ENCODE results near the gene NAALADL2. TPM values are rescaled to one million over a fixed set of nuclear protein-coding genes. Genes with fewer than 3 reads are reported as not detected.

The NAALADL2 gene
- total RNA-seq, 1 donor from 2014 or later: 59.2 TPM

DNA sequence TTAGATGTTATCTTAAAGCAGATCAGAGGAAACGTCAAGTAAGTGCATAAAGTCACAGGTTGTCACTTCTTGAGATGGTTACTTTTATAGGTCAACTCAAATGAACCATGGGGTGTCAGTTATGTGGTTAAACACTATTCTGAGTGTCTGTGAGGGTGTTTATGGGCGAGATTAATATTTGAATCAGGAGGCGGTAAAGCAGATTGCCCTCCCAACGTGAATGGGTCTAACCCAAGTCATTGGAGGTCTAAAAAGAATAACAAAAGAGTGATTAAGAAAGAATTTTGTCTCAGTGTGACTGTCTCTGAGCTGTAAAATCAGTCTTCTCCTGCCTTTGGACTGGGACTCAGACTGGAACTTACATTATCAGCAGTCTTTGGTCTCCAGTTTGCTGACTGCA lies 977.5 kb downstream of the NAALADL2 start:
- DNase-seq (ENCODE audit: low spot score): no peak

DNA sequence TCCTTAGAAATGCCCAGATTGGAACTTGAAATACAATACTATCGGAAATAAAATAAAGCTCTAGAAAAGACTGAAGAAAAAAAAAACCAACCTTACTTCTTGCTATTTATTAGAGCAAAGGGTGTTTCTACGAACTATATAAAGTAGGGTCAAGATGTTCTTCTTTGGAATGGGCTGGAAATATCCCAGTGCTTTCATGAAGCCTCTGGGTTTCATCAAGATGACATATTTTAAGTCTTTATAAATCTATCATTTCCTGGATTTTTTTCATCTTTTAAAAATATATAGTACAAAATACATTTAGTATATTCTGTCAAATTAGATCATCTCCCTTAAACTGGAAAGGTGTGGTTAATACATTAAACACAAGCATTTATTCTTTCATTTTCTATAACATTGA lies 978.8 kb downstream of the NAALADL2 start:
- DNase-seq (ENCODE audit: low spot score): no peak

DNA sequence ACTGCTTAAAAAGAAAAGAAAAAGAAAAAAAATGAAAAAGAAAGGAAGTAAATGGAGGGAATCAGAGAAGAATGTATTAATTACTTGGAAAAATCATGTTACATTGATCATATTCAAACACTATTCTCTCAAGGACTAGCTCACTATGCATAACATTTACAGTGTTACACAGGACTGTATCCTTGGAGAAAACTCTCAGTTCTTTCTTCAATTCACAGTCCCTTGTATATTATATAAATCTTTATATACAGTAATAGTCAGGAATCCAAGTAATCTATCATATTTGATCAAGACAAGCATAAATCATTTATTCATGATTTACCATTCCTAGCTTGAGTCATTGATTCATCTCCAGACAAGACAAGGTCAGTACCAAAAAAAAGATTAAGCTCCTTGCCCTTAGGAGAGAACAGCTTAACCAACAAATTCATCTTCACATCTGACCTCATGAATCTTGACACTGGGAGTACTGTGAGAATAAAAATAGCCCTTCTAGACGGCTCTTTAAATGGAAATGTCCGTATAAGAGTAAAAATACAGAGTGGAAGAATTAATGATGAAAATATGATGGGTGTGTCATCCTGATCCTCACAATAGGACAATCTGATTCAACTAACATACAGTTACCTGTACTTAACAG lies 980.4 kb downstream of the NAALADL2 start:
- DNase-seq (ENCODE audit: low spot score): no peak

DNA sequence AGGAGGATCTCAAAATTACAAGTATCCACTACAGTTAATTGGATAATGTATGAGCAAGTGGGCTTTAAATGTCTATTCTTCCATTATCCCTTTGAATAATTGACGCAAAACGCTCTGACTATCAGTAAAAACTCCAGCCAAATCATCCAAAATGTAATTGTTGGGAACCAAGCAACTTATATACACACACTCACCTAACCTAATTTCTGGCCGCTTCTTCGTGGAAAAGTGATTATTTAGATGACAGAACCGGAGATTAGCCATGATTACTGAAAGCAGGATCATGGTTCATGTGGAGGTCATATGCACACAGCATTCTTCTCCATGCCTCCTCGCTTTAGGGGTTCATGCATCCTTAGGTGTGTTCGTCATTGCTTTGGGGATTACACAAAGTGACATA lies 992.4 kb downstream of the NAALADL2 start:
- DNase-seq (ENCODE audit: low spot score): no peak

DNA sequence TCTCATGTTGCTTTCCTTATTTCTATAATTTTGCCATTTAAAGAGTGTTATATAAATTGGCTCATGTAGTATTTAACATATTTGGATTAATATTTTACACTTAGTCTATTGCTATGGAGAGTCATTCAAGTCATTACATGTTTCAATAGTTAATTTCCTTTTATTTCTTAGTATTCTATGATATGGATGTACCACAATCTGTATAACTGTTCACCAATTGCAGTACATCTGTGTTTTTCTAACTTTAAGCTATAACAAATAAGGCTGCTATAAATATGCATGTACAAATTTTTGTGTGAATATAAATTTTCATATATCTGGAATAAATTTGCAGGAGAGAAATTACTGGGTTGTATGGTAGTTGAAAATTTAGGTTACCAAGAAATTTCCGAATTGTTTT lies 993.4 kb downstream of the NAALADL2 start:
- no peak for DNase-seq (ENCODE audit: low spot score)

DNA sequence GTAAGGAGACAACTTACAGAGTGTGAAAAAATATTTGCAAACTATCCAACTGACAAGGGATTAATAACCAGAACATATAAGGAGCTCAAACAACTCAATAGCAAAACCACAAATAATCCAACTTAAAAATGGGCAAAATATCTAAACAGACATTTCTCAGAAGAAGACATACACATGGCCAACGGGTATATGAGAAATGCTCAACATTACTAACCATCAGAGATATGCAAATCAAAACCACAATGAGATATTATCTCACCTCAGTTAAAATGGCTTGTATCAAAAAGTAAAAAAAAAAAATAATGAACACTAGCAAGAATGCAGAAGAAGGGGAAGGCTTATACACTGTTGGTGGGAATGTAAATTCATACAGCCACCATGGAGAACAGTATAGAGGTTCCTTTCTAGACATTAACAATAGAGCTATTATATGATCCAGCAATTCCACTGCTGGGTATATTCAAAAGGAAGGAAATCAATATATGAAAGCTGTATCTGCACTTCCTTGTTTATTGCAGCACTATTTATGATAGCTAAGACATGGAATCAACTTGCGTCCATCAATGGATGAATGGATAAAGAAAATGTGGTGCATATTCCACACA lies 998.6 kb downstream of the NAALADL2 start:
- DNase-seq (ENCODE audit: low spot score): no peak
